HG03442 (cell line): ENCODE measurements around the gene CD28.

ENCODE experiments used
- ATAC-seq: cut with Tn5 transposase; IDR thresholded peaks from one replicate; pipeline ENCODE4 v1.9.1; 2021; ENCODE audit warnings: mild to moderate bottlenecking, moderate library complexity; ENCODE audit not compliant: unreplicated experiment

The CD28 gene

DNA sequence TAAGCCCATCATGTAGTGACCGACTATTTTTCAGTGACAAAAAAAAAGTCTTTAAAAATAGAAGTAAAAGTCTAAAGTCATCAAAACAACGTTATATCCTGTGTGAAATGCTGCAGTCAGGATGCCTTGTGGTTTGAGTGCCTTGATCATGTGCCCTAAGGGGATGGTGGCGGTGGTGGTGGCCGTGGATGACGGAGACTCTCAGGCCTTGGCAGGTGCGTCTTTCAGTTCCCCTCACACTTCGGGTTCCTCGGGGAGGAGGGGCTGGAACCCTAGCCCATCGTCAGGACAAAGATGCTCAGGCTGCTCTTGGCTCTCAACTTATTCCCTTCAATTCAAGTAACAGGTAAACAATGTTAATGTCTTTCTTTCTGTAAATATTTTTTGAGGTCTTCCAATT is at the start of gene CD28:
CD28 (plus strand) TSS at position 237 of the 400 bp plus-strand sequence; CDS start at position 295, 58 bp downstream.
- peak; percentile 99 for ATAC-seq

DNA sequence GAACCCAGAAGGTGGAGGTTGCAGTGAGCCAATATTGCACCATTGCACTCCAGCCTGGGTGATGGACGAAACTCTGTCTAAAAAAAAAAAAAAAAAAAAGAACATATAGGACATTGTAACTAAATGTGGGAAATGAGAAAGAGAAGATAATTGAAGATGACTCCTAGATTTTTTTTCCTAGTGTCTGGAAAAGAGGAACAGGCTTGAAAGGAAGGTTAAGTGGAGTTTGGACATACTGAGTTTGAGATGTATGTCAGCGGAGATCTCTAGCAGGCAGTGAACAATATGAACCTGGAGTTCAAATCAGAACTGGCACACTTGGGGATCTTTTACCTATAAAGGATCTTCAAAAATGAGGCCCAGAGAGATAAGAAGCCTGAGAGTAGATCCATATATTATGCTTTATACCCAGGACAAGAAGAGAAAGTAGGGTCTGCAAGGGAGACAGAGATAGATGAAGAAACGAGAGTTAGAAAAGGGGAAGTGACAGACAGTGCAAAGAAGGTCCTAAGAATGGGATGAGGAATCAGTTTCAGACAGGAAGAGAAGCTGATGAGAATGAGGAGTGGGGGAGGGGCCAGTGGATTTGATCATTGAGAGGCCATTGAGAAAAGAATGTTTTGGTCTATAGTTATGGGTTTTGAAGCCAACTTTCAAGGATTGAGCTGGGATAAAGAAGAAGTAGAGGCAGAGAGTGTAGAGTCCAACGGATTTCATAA is 46.9 kb upstream of the CD28 start:
- peak; percentile 60 for ATAC-seq

DNA sequence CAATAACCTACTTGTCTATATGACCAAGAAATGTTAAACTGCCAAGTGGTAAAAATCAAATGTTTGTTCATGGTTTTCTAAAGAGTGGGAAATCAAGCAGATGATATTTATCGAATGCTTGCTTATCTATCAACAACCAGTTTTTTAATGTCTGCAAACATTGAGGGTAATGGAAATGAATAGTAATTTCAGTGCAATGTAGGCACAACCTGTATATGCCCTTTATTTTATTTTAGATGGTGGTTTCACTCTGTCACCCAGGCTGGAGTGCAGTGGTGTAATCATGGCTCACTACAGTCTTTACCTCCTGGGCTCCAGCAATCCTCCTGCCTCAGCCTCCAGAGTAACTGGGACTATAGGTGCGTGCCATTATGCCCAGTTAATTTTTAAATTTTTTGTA is 46.0 kb upstream of the CD28 start:
- ATAC-seq: no peak

DNA sequence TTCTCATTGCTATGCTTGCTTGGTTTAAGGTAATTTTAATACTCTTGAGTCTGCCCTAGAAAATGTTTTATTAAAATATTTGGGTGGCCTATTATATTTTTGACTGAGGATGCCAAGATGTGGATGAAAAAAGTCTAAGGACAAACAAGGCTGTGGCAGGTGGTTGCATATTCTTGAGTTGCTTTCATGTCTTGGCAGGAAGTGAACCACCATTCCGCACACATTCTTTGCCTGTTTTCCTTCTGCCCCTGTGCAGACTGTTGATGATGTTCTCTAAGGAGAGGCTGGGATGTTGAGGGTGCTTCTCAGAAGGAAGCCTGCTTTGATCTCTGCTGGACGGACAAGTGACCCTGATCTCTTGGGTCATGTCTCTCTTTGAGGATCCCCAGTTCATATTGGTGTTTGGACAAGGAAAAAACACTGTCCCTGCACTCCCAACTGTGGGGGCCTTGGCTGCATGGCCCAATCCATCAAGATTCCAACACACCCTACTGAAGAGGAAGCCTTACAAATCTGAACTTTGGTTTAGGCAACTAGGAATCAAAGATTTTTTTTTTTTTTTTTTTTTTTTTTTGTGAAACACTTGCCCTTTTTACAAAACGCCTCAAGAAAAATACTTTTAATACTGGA is 45.0 kb upstream of the CD28 start:
- ATAC-seq: no peak

- ATAC-seq: no peak
Measured at GRCh38 chr2:203662487-203662886, 44.0 kb upstream of the CD28 start.

DNA sequence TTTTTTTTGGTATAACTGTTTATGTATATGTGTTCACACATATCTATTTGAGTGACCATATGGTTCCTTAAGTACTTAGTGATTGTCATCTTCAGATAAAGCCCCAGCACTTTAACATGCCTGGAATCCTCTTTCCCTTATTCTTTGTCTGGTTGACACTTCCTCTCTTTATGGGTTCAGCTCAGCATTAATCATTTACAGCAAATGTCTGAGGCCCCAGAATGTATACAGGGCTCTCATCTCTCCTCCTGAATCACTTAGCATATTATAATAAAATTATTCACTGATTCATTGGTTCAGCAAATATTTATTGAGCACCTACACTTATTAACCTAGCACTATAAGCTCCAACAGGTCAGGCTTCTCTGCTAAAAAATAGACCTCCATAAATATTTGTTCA is 43.5 kb upstream of the CD28 start:
- no peak for ATAC-seq

DNA sequence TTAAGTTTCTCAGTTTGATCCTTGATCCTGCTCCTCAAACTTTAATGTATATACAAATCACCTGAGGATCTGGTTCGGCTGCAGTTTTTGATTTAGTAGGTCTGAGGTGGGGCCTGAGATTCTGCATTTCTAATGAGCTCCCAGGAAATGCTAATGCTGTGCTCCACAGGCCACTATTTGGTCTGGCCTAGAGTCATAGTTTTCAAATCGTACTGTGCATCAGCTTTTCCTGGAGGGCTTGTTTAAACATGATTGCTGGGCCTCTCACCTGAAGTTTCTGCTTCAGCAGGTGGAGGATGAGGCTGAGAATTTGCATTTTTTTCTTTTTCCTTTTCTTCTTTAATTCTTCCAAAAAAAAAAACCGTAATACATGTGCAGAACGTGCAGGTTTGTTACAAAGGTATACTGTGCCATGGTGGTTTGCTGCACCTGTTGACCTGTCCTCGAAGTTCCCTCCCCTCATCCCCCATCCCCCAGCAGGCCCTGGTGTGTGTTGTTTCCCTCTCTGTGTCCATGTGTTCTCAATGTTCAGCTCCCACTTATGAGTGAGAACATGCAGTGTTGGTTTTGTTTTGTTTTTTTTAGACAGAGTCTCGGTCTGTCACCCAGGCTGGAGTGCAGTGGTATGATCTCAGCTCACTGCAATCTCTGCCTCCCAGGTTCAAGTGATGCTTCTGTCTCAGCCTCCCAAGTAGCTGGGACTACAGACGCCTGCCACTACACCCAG is 42.2 kb upstream of the CD28 start:
- ATAC-seq: no peak

- ATAC-seq: no peak
Measured at GRCh38 chr2:203667838-203668237, 38.6 kb upstream of the CD28 start.

DNA sequence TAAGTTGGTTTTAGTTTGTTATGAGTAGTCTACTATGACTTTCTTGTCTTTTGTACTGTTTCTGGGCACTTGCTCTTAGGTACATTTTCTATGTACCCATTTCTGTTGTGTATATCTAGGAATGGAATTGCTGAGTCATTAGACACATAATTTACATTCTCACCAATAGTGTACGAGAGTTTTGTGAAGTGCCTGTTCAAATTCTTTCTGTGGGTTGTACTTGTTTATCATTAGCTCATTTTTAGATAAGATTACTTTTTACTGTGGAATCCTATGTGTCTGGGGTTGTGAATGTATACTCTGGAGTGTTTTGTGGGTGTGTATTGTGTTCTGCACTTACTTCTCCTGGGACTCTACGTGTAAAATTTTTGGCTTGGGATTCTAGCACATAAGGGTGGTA is 36.6 kb upstream of the CD28 start:
- no peak for ATAC-seq

DNA sequence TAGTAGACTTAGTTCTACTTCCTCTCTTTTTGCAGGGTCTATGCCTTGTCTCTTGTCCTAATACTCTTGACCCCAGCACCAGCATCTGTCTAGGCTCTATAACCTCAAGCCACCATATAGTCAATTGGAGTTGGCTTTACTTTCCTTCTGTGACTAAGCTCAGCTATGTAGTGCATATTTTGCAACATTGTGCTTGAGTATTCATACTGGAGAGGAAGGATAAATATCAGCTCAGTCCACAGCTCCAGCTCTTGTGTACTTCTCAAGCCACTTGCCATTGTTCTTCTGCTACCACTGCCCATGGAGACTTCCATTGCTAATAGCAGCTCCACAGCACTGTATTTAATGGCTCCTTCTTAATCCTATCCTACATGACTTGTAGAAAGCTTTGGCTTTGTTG is 35.5 kb upstream of the CD28 start:
- ATAC-seq: no peak

- ATAC-seq: no peak
Measured at GRCh38 chr2:203671876-203672275, 34.6 kb upstream of the CD28 start.

GRCh38 chr2:203672856-203673255 is 33.6 kb upstream of the CD28 start:
- no peak for ATAC-seq

DNA sequence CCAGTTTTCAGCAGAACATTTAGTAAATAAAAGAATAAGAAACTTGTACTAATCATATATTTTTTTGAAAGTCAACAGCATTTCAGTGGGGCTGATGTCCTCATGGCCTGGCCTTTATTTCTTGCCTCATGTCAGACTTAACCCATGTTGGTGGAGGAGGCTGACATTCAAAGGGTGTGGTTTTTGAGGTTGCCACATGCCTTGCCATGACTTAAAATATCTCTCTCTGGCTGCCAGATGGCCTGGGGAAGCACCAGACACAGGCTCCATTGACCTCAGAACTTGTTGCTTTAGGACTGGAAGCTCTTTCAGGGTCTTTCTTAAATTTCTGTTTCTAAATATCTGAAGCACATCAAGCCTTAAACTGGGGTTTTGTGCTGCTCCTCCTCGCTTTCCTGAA is 32.5 kb upstream of the CD28 start:
- ATAC-seq: peak; percentile 100

- no peak for ATAC-seq
Measured at GRCh38 chr2:203675086-203675485, 31.4 kb upstream of the CD28 start.

DNA sequence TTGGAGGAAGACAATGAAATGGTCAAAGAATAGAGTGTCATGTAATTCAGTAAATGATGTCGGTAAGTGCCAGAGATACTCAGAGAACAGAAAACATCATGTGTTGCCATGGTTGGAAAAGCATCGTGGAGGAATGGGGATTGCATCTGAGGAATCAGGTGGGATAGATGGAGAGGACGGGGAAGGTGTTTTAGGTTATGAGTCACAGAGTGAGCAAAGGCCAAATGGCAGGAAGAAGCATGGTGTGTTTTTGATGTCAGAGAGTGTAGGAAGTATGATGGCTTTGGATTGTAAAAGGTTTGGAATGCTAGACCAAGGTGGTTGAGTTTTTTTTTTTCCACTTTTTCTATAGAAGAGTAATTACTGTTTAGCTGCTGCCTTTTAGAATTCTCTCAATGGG is 27.5 kb upstream of the CD28 start:
- ATAC-seq: no peak

DNA sequence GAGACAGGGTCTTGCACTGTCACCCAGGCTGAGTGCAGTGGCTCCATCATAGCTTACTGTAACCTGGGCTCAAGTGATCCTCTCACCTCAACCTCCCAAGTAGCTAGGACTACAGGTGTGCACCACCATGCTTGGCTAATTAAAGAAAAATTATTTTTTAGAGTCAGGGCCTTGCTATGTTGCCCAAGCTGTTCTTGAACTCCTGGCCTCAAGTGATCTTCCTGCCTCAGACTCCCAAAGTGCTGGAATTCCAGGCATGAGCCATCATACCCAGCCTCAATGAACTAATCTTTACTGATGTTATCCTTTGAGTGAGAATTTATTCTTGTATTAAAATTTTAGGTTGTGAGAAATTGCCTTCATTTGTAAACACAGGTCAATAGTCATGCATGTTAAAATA is 27.0 kb upstream of the CD28 start:
- no peak for ATAC-seq

DNA sequence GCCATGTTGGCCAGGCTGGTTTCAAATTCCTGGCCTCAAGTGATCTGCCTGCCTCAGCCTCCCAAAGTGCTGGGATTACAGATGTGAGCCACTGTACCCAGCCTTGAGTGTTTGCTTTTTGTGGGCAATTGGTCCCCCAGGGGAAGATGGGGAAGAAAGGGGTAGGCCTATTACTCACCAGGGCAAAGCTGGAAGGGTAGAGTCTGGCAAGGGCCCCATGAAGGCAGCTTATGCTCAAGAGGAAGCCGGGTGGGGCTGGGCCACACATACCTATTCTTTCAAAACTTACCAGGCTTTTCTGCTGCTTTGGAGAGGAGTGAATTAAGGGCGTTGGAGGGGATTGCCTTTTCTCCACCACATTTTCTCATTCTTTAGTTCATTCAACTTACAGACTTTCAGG is 24.5 kb upstream of the CD28 start:
- ATAC-seq: no peak

- no peak for ATAC-seq
Measured at GRCh38 chr2:203682688-203683130, 23.7 kb upstream of the CD28 start.

DNA sequence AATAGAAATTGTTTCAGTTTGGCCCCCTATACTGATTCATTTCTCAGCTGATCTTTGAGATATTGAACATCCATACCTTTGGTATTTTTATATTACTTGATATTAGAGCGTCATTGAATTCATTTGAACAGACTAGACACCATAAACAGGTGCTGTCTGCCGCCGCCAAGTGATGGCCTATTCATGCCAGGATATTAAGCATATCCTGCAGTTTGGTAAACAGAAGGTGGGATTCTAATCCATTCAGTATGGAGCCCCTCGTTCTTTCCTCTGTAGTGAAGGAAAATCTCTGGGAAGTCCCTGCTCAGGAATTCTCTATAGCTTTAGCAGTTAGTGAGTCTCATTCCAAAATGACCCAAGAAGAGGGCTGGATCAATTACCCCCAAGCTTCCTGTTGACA is 23.0 kb upstream of the CD28 start:
- ATAC-seq: no peak

DNA sequence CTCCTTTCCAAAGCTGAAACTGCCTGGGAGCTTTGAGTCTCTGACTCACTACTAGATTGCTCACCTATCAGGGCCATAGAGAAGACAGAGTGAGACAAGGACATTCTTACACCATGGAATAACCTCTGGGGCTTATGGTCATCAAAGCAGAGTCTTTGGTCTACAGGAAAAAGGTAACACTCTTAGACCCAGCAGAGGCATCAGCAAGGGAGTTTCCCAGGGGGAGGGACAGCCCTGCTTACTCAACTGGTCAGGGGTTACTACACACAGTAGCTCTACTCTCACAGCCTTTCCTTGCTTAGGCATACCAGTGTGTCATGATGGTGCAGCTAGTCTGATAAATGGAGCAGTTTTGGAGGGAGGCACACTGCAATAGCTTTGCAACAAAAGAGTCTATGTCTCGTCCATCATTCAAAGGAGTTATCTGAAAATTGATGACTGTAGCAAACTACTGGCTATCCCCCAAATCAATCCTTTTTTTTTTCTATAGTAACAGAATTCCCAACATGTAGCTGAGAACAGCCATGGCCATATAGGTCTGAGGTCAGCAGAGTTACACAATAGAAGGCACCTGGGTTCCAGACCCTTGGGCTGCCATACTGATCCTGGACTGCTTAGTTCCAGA is 22.4 kb upstream of the CD28 start:
- peak; percentile 90 for ATAC-seq

DNA sequence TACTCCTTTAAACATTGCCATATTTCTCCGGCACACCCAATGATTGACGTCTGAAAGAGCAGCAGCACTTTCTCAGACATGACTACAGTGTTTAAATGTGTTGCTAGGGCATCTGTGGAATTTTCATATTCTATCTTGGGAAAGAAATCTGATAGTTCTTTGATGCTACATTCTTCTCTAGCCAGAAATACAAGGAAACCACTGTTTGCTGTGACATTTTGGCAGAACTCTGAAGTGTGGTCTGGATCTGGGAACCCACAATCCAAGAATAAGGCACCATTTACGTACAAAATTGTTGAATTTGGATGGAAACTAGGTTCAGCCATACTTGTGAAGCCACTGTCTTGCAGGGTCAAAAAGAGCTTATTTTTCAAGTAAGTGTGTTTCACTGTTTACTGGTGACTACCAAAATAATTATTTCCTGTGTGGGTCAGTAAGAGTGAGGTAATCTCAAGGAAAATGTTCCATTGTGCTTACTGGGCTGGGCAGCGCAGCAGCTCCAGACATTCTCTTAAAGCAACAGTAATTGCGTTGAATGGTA is 21.3 kb upstream of the CD28 start:
- ATAC-seq: no peak
